CD14-positive monocyte (primary cell): Measurements from ENCODE around the gene CCS. TPM values are rescaled to one million over a fixed set of nuclear protein-coding genes. Genes with fewer than 3 reads are reported as not detected.
"Not testable (repeated sequence)": the region's sequence is repeated elsewhere in the genome, so short reads cannot be mapped to it uniquely, and the experiment has no call there.

ENCODE experiments used
- DNase-seq, 3 donors: peaks; one replicate each; pipeline ENCODE4 v3.0.0-alpha.2; 2011 to 2022
- H2AFZ ChIP-seq: 2 replicates; pipeline ENCODE4 v1.6.0; 2012; ENCODE audit warnings: mild to moderate bottlenecking, low read depth, low read length, inconsistent platforms; ENCODE audit not compliant: insufficient read depth, poor library complexity, severe bottlenecking
- H3K27ac ChIP-seq, 2 donors: 1 replicate in 1 of 2; 2 replicates in 1 of 2; pipeline ENCODE4 v1.5.1; 2012 to 2013; ENCODE audit warnings: low read length in 2 of 2, control low read depth in 1 of 2, inconsistent platforms in 1 of 2, low read depth in 1 of 2, mild to moderate bottlenecking in 1 of 2
- H3K27me3 ChIP-seq, 2 donors: one replicate each; pipeline versions ENCODE4 v1.6.0 to v1.6.1; 2011 to 2013; ENCODE audit warnings: low read length in 2 of 2; ENCODE audit not compliant: control insufficient read depth in 2 of 2, insufficient read depth in 2 of 2
- H3K36me3 ChIP-seq, 2 donors: replicated peaks in 1 of 2; 1 replicate in 1 of 2; 2 replicates in 1 of 2; pipeline versions ENCODE4 v1.5.1 to v1.6.1; 2012 to 2013; ENCODE audit warnings: low read length in 2 of 2, control low read depth in 1 of 2, inconsistent platforms in 1 of 2, mild to moderate bottlenecking in 1 of 2; ENCODE audit not compliant: insufficient read depth in 2 of 2, control insufficient read depth in 1 of 2
- H3K4me1 ChIP-seq, 2 donors: 1 replicate in 1 of 2; 2 replicates in 1 of 2; pipeline versions ENCODE4 v1.5.1 to v1.6.1; 2012 to 2013; ENCODE audit warnings: low read length in 2 of 2, control low read depth in 1 of 2, inconsistent platforms in 1 of 2, mild to moderate bottlenecking in 1 of 2, moderate library complexity in 1 of 2; ENCODE audit not compliant: insufficient read depth in 2 of 2, control insufficient read depth in 1 of 2
- H3K4me2 ChIP-seq: replicated peaks from 2 replicates; pipeline ENCODE3; 2012; ENCODE audit warnings: low read length, moderate library complexity, mild to moderate bottlenecking; ENCODE audit not compliant: poor library complexity, severe bottlenecking; ENCODE audit errors: extremely low read depth
- H3K4me3 ChIP-seq, 3 experiments: fragments of 200-600 bp in 1 of 3; sonication (generic) in 1 of 3; replicated peaks in 1 of 3; 1 replicate in 2 of 3; 2 replicates in 1 of 3; pipeline ENCODE4 v1.5.1; 2011 to 2013; ENCODE audit warnings: low read length in 3 of 3, mild to moderate bottlenecking in 3 of 3, control low read depth in 2 of 3, low read depth in 2 of 3, inconsistent platforms in 1 of 3, moderate library complexity in 1 of 3
- H3K79me2 ChIP-seq: 2 replicates; pipeline ENCODE4 v1.6.0; 2012; ENCODE audit warnings: mild to moderate bottlenecking, control low read depth, inconsistent platforms, low read length, moderate library complexity; ENCODE audit not compliant: insufficient read depth
- H3K9ac ChIP-seq: 2 replicates; pipeline ENCODE4 v1.6.0; 2017; ENCODE audit warnings: low read length, mild to moderate bottlenecking; ENCODE audit not compliant: insufficient read depth, poor library complexity, severe bottlenecking
- H3K9me3 ChIP-seq, 2 donors: replicated peaks in 1 of 2; 1 replicate in 1 of 2; 2 replicates in 1 of 2; pipeline versions ENCODE4 v1.5.1 to v1.6.1; 2012 to 2013; ENCODE audit warnings: low read length in 2 of 2, control low read depth in 1 of 2; ENCODE audit not compliant: control insufficient read depth in 1 of 2, insufficient read depth in 1 of 2
- H4K20me1 ChIP-seq: 2 replicates; pipeline ENCODE4 v1.6.0; 2012; ENCODE audit warnings: mild to moderate bottlenecking, low read length, control low read depth, moderate library complexity; ENCODE audit not compliant: insufficient read depth
- H3K27ac Mint-ChIP-seq, 7 donors: one replicate each; pipeline ENCODE4 v1.8.0; 2020; ENCODE audit warnings: mild to moderate bottlenecking in 7 of 7, mixed read lengths in 7 of 7, moderate library complexity in 6 of 7, inconsistent platforms in 2 of 7
- H3K27me3 Mint-ChIP-seq, 3 donors: one replicate each; pipeline ENCODE4 v1.8.0; 2021 to 2022; ENCODE audit warnings: low read depth in 3 of 3, mild to moderate bottlenecking in 3 of 3, mixed read lengths in 3 of 3, moderate library complexity in 3 of 3, inconsistent platforms in 1 of 3
- H3K36me3 Mint-ChIP-seq, 2 donors: one replicate each; pipeline ENCODE4 v1.8.0; 2020; ENCODE audit warnings: mixed read lengths in 2 of 2, inconsistent platforms in 1 of 2, mild to moderate bottlenecking in 1 of 2
- H3K4me1 Mint-ChIP-seq: one replicate; pipeline ENCODE4 v1.8.0; 2020; ENCODE audit warnings: mild to moderate bottlenecking, mixed read lengths
- H3K4me3 Mint-ChIP-seq, 2 donors: one replicate each; pipeline ENCODE4 v1.8.0; 2020; ENCODE audit warnings: mild to moderate bottlenecking in 2 of 2, mixed read lengths in 2 of 2, moderate library complexity in 1 of 2
- H3K9me3 Mint-ChIP-seq, 7 donors: one replicate each; pipeline ENCODE4 v1.8.0; 2020 to 2022; ENCODE audit warnings: mixed read lengths in 7 of 7, mild to moderate bottlenecking in 6 of 7, moderate library complexity in 6 of 7, inconsistent platforms in 2 of 7
- CTCF ChIP-seq: fragments of 200-600 bp; IDR thresholded peaks from one replicate; pipeline ENCODE4 v1.8.0; 2022; ENCODE audit warnings: antibody characterized with exemption, mild to moderate bottlenecking
- WGBS: methylation state at CpG from one replicate; pipeline ENCODE4 v1.1.5; 2013; ENCODE audit warnings: missing lambda C conversion rate; ENCODE audit not compliant: insufficient coverage; 5-methylcytosine and 5-hydroxymethylcytosine counted together
- intact Hi-C, 2 donors: fragments of 100-400 bp; cut with micrococcal nuclease; formaldehyde crosslinking; loops; one replicate each; pipeline versions ENCODE4 v1.15.0 to v1.15.1; 2023
- polyA plus RNA-seq, 3 donors: library from polyadenylated mRNA; depleted of rRNA in 1 of 3; unstranded in 2 of 3; stranded (reverse) in 1 of 3; fragments of 300-500 nt in 2 of 3; fragments of >200 nt in 1 of 3; fragmentation: Illumina TruSeq in 2 of 3; gene quantifications; 1 replicate in 2 of 3; 2 replicates in 1 of 3; pipeline ENCODE4 v1.2.3, GENCODE V29; 2012 to 2021

CCS gene
- polyA plus RNA-seq, 3 donors, result 26.9 to 67.9 (median 37.0) TPM

- Histone ChIP-seq H3K79me2 (peaks cover 11% of the 10 kb centered on the region), H3K4me3 (peak overlapping the region in 1 of 3 experiments; percentile 61), H3K4me1 (peaks cover 35 to 45% of the 10 kb centered on the region in 2 donors), H3K4me2 (peak overlapping the region; percentile 60), H3K27ac (peak overlapping the region in 1 of 2 donors; percentile 42), H4K20me1 (no peaks in the 10 kb centered on the region), H3K36me3 (peaks cover 28 to 41% of the 10 kb centered on the region in 2 donors), H3K27me3 (peaks cover 0 to 15% of the 10 kb centered on the region in 2 donors), H3K9ac (peak overlapping the region; percentile 38), H3K9me3 (no peaks in the 10 kb centered on the region), H2AFZ (peak overlapping the region; percentile 74)
- 22% methylated on average over 26 of the region's 26 CpGs for WGBS
- TF ChIP-seq CTCF, result peak; percentile 45
- peak overlapping the region; percentile 68 to 83 for H3K4me3 Mint-ChIP-seq
- DNase-seq, result peak; percentile 35 to 57 (median 50)
- peaks cover 13 to 18% (median 17%) of the 10 kb centered on the region in 3 donors for H3K27me3 Mint-ChIP-seq
- H3K9me3 Mint-ChIP-seq, result peaks cover 0 to 2% (median 0%) of the 10 kb centered on the region in 7 donors
- H3K27ac Mint-ChIP-seq, result peak overlapping the region in 4 of 7 donors; percentile 14 to 60 (median 43)
- peaks cover 40 to 49% of the 10 kb centered on the region in 2 donors for H3K36me3 Mint-ChIP-seq
- peaks cover 37% of the 10 kb centered on the region for H3K4me1 Mint-ChIP-seq
- intact Hi-C loops, result no loop called here
Measured at GRCh38 chr11:66543263-66544107, 49.5 kb upstream of the CCS start.

- peaks cover 37% of the 10 kb centered on the region for H3K4me1 Mint-ChIP-seq
- peak overlapping the region in 1 of 7 donors; percentile 83 for H3K27ac Mint-ChIP-seq
- peaks cover 35 to 45% of the 10 kb centered on the region in 2 donors for H3K4me1 ChIP-seq
- 67% methylated on average over 12 of the region's 14 CpGs for WGBS
- H4K20me1 ChIP-seq, DNase-seq, H3K9me3 Mint-ChIP-seq, H3K27ac ChIP-seq, H3K9me3 ChIP-seq, intact Hi-C loops: not testable (repeated sequence)
- peaks cover 30 to 35% of the 10 kb centered on the region in 2 donors for H3K36me3 Mint-ChIP-seq
- H3K9ac ChIP-seq, result peak overlapping the region; percentile 94
- H2AFZ ChIP-seq, result peak overlapping the region; percentile 96
- peaks cover 11% of the 10 kb centered on the region for H3K79me2 ChIP-seq
- H3K27me3 Mint-ChIP-seq, result peaks cover 19 to 31% (median 22%) of the 10 kb centered on the region in 3 donors
- H3K36me3 ChIP-seq, result peaks cover 14 to 26% of the 10 kb centered on the region in 2 donors
- H3K4me2 ChIP-seq, result peak overlapping the region; percentile 96
- H3K4me3 ChIP-seq, result peak overlapping the region in 2 of 3 experiments; percentile 71 to 92
- H3K4me3 Mint-ChIP-seq, result peak overlapping the region; percentile 81 to 91
- H3K27me3 ChIP-seq, result peaks cover 0 to 18% of the 10 kb centered on the region in 2 donors
Measured at GRCh38 chr11:66544952-66545351, 48.0 kb upstream of the CCS start.
